PC-3 (cell line): ENCODE measurements around the gene METTL9. TPM values are rescaled to one million over a fixed set of nuclear protein-coding genes. Genes with fewer than 3 reads are reported as not detected.

Source experiments
- ATAC-seq: fragments of 200-7000 bp; cut with Tn5 transposase; 2 replicates; pipeline ENCODE4 v1.9.1; 2020; ENCODE audit warnings: mild to moderate bottlenecking, moderate library complexity
- BruUV-seq: library from RNA; stranded (reverse); fragments of 400-500 nt; replicated peaks from 2 replicates; lab custom pipeline; 2021; lab: Mats Ljungman, UMichigan
- CTCF ChIA-PET: fragments of 300-600 bp; sonication (Branson Sonifier 250); formaldehyde crosslinking; loops from one replicate; lab custom pipeline; 2022; ENCODE audit warnings: antibody characterized with exemption; lab: Charles Lee
- POLR2A ChIA-PET: fragments of 300-600 bp; sonication (Branson Sonifier 250); formaldehyde crosslinking; loops from one replicate; lab custom pipeline; 2022; ENCODE audit warnings: antibody characterized with exemption; ENCODE audit not compliant: unreplicated experiment; lab: Charles Lee
- DNase-seq: peaks from one replicate; pipeline ENCODE4 v3.0.0-alpha.2; 2015
- H2AFZ ChIP-seq: fragments of 300-600 bp; sonication (generic); 2 replicates; pipeline ENCODE4 v1.6.0; 2016; ENCODE audit warnings: antibody characterized with exemption, low read length
- H3F3A ChIP-seq: fragments of 300-600 bp; sonication (generic); one replicate; pipeline ENCODE4 v1.6.0; 2017; ENCODE audit warnings: antibody characterized with exemption, low read length, control low read depth, mild to moderate bottlenecking; ENCODE audit not compliant: unreplicated experiment
- H3K27ac ChIP-seq: fragments of 300-600 bp; sonication (generic); 2 replicates; pipeline ENCODE4 v1.5.1; 2016; ENCODE audit warnings: mild to moderate bottlenecking, low read length
- H3K27me3 ChIP-seq: fragments of 300-600 bp; sonication (generic); 2 replicates; pipeline ENCODE4 v1.6.1; 2016; ENCODE audit warnings: low read length, mixed read lengths
- H3K36me3 ChIP-seq: fragments of 300-600 bp; sonication (generic); 2 replicates; pipeline ENCODE4 v1.6.1; 2016; ENCODE audit warnings: low read depth, mixed run types, low read length, mixed read lengths
- H3K4me1 ChIP-seq: fragments of 300-600 bp; sonication (generic); 2 replicates; pipeline ENCODE4 v1.5.1; 2016; ENCODE audit warnings: low read length; ENCODE audit not compliant: insufficient read depth
- H3K4me2 ChIP-seq: fragments of 300-600 bp; sonication (generic); 2 replicates; pipeline ENCODE4 v1.6.0; 2016; ENCODE audit warnings: low read length
- H3K4me3 ChIP-seq: fragments of 300-600 bp; sonication (generic); 2 replicates; pipeline ENCODE4 v1.5.1; 2016; ENCODE audit warnings: mild to moderate bottlenecking, low read length, mixed read lengths
- H3K79me2 ChIP-seq: fragments of 300-600 bp; sonication (generic); 2 replicates; pipeline ENCODE4 v1.6.1; 2017; ENCODE audit warnings: low read length, mixed read lengths
- H3K9ac ChIP-seq: fragments of 300-600 bp; sonication (generic); 2 replicates; pipeline ENCODE4 v1.6.0; 2016; ENCODE audit warnings: mild to moderate bottlenecking, low read length
- H3K9me2 ChIP-seq: fragments of 300-600 bp; sonication (generic); replicated peaks from 2 replicates; pipeline ENCODE4 v1.6.1; 2016; ENCODE audit warnings: mixed run types, low read length, mixed read lengths
- H3K9me3 ChIP-seq: fragments of 300-600 bp; sonication (generic); 2 replicates; pipeline ENCODE4 v1.6.1; 2016; ENCODE audit warnings: low read length, mixed read lengths
- H4K20me1 ChIP-seq: fragments of 300-600 bp; sonication (generic); 2 replicates; pipeline ENCODE4 v1.6.1; 2016; ENCODE audit warnings: low read length, mixed read lengths
- CTCF ChIP-seq: fragments of 300-600 bp; sonication (generic); conservative IDR thresholded peaks from 2 replicates; pipeline ENCODE4 v1.5.1; 2017; ENCODE audit warnings: antibody characterized with exemption, low read depth, mild to moderate bottlenecking, low read length
- EZH2 ChIP-seq: fragments of 300-600 bp; sonication (generic); IDR thresholded peaks from one replicate; pipeline ENCODE4 v1.6.1; 2017; ENCODE audit warnings: antibody characterized with exemption, mild to moderate bottlenecking, low read length; ENCODE audit not compliant: unreplicated experiment
- EZH2phosphoT487 ChIP-seq: fragments of 300-600 bp; sonication (generic); IDR thresholded peaks from 2 replicates; pipeline ENCODE4 v1.6.1; 2018; ENCODE audit warnings: mild to moderate bottlenecking, antibody characterized with exemption, low read length, borderline replicate concordance
- intact Hi-C: fragments of 100-400 bp; cut with micrococcal nuclease; formaldehyde crosslinking; loops from 2 replicates; pipeline ENCODE4 v1.9.0; 2023
- total RNA-seq: library from RNA; depleted of rRNA; stranded (reverse); fragments of >200 nt; gene quantifications from 2 replicates; pipeline ENCODE4 v1.2.3, GENCODE V29; 2014

The METTL9 gene
- total RNA-seq, 1 experiment from 2014 or later: 133 TPM

DNA sequence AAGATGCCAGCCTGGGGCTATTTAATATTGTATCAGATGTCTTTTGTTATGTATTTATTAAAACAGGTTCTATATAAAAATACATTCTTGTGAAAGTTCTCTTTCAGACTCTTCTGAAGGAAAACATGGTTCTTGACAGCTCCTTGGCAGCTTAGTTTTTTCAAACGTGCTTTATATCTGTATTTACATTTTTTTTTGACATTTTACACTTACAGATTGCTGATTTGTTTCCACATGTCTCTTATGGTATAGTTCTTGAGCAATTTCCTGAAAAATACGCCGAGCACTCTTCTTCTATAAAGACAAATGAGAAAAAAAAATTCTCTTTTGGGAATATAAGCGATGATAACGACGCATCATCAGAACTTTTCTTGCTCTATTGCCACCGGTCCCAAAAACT, 43.5 kb downstream of the METTL9 start:
- ATAC-seq: no peak

GRCh38 chr16:21643785-21644184, 44.4 kb downstream of the METTL9 start:
- Histone ChIP-seq H3K9me3 (no peaks in the 10 kb centered on the region), H3K27me3 (no peaks in the 10 kb centered on the region), H3F3A (peaks cover 5% of the 10 kb centered on the region), H2AFZ (no peak overlapping the region), H3K9me2 (no peaks in the 10 kb centered on the region), H4K20me1 (no peaks in the 10 kb centered on the region), H3K79me2 (peaks cover 10% of the 10 kb centered on the region; the same call in 1 of the 2 replicates), H3K4me3 (no peak overlapping the region), H3K36me3 (peaks cover 2% of the 10 kb centered on the region), H3K4me1 (peaks cover 9% of the 10 kb centered on the region), H3K9ac (no peak overlapping the region), H3K4me2 (no peak overlapping the region), H3K27ac (no peak overlapping the region)
- POLR2A ChIA-PET: no interaction called here
- TF ChIP-seq EZH2phosphoT487 (no peak), CTCF (no peak), EZH2 (no peak)
- ATAC-seq (no peak), DNase-seq (no peak)
- intact Hi-C loops: no loop called here
- CTCF ChIA-PET: interaction anchor here (0.6 kb wide), 1 partner anchor 20 kb away, joined by 3 read pairs; no protein-coding TSS in a partner anchor
- BruUV-seq: no TSS peak

More for the DNA sequence above, 43.5 kb downstream of the METTL9 start:
- no peaks in the 10 kb centered on the region for H3K27me3 ChIP-seq
- ChIA-PET CTCF (interaction anchor here (0.8 kb wide), 1 partner anchor 52 kb away, joined by 3 read pairs; no protein-coding TSS in a partner anchor), POLR2A (no interaction called here)
- no peaks in the 10 kb centered on the region for H3K9me2 ChIP-seq
- no peaks in the 10 kb centered on the region for H3K9me3 ChIP-seq
- peaks cover 2% of the 10 kb centered on the region for H3K36me3 ChIP-seq
- peaks cover 17% of the 10 kb centered on the region for H3K4me1 ChIP-seq
- no peak overlapping the region for H2AFZ ChIP-seq
- intact Hi-C loops: no loop called here
- H3K4me3 ChIP-seq: no peak overlapping the region
- peaks cover 8% of the 10 kb centered on the region for H3F3A ChIP-seq
- DNase-seq: no peak
- no peak overlapping the region for H3K9ac ChIP-seq
- H3K27ac ChIP-seq: no peak overlapping the region
- H3K4me2 ChIP-seq: no peak overlapping the region
- no peaks in the 10 kb centered on the region for H4K20me1 ChIP-seq
- H3K79me2 ChIP-seq: peaks cover 10% of the 10 kb centered on the region; the same call in 1 of the 2 replicates
- no TSS peak for BruUV-seq
- TF ChIP-seq EZH2phosphoT487 (no peak), CTCF (no peak), EZH2 (no peak)

- TF ChIP-seq CTCF: no peak
- TF ChIP-seq EZH2phosphoT487: no peak
- no peak for TF ChIP-seq EZH2
- no peaks in the 10 kb centered on the region; the same call in 1 of the 2 replicates for H3K4me1 ChIP-seq
- BruUV-seq: no TSS peak
- H3F3A ChIP-seq: no peaks in the 10 kb centered on the region
- H3K27ac ChIP-seq: no peak overlapping the region
- no peak overlapping the region for H3K4me2 ChIP-seq
- H3K9me2 ChIP-seq: no peaks in the 10 kb centered on the region
- no peaks in the 10 kb centered on the region for H3K9me3 ChIP-seq
- H2AFZ ChIP-seq: no peak overlapping the region
- ATAC-seq: no peak
- H3K79me2 ChIP-seq: 0 out of 2 replicates have a peak, but pooled peaks cover 6% of the 10 kb centered on the region
- peaks cover 2% of the 10 kb centered on the region for H3K36me3 ChIP-seq
- POLR2A ChIA-PET: no interaction called here
- CTCF ChIA-PET: no interaction called here
- intact Hi-C loops: no loop called here
- no peaks in the 10 kb centered on the region for H4K20me1 ChIP-seq
- no peak overlapping the region for H3K4me3 ChIP-seq
- DNase-seq: no peak
- no peak overlapping the region for H3K9ac ChIP-seq
- no peaks in the 10 kb centered on the region for H3K27me3 ChIP-seq
These were observed 45.3 kb downstream of the METTL9 start for GRCh38 chr16:21644674-21645073.
